ENCODE results near the gene DCP1B. TPM values are rescaled to one million over a fixed set of nuclear protein-coding genes. Genes with fewer than 3 reads are reported as not detected.

Gene DCP1B
- polyA plus RNA-seq, 1 donor from 2014 or later: 12.5 TPM

- Histone ChIP-seq H3K4me3 (ENCODE audit: low read length) (no peak overlapping the region), H4K20me1 (ENCODE audit: insufficient read depth) (no peaks in the 10 kb centered on the region), H3F3A (ENCODE audit: insufficient read depth, low read length, poor library complexity, severe bottlenecking) (no peaks in the 10 kb centered on the region), H3K9ac (ENCODE audit: low read length) (no peak overlapping the region), H3K79me2 (replicated peaks; ENCODE audit: insufficient read depth, low read length) (no peaks in the 10 kb centered on the region), H3K9me3 (ENCODE audit: low read length) (no peaks in the 10 kb centered on the region), H3K36me3 (ENCODE audit: insufficient read depth, low read length) (no peaks in the 10 kb centered on the region), H3K27me3 (ENCODE audit: insufficient read depth, low read depth, low read length) (no peaks in the 10 kb centered on the region), H3K9me2 (ENCODE audit: insufficient read depth, low read length) (no peaks in the 10 kb centered on the region), H3K27ac (ENCODE audit: low read length) (no peak overlapping the region), H3K4me2 (ENCODE audit: low read length) (no peak overlapping the region), H2AFZ (ENCODE audit: low read depth, low read length) (no peak overlapping the region)
- no peak for TF ChIP-seq REST (IDR thresholded peaks at IDR 0.05; ENCODE audit: borderline replicate concordance)
- TF ChIP-seq TAF1 (IDR thresholded peaks at IDR 0.05; ENCODE audit: low read depth): no peak
Measured at GRCh38 chr12:1915082-1915968, 88.9 kb downstream of the DCP1B start.

- Histone ChIP-seq H3K36me3 (ENCODE audit: insufficient read depth, low read length) (no peaks in the 10 kb centered on the region), H3F3A (ENCODE audit: insufficient read depth, low read length, poor library complexity, severe bottlenecking) (no peaks in the 10 kb centered on the region), H4K20me1 (ENCODE audit: insufficient read depth) (no peaks in the 10 kb centered on the region), H3K9me2 (ENCODE audit: insufficient read depth, low read length) (no peaks in the 10 kb centered on the region), H3K9me3 (ENCODE audit: low read length) (no peaks in the 10 kb centered on the region), H3K27me3 (ENCODE audit: insufficient read depth, low read depth, low read length) (no peaks in the 10 kb centered on the region), H3K27ac (ENCODE audit: low read length) (no peak overlapping the region), H3K4me2 (ENCODE audit: low read length) (no peak overlapping the region), H3K9ac (ENCODE audit: low read length) (no peak overlapping the region), H3K4me3 (ENCODE audit: low read length) (no peak overlapping the region), H3K79me2 (replicated peaks; ENCODE audit: insufficient read depth, low read length) (no peaks in the 10 kb centered on the region), H2AFZ (ENCODE audit: low read depth, low read length) (no peak overlapping the region)
- TF ChIP-seq REST (IDR thresholded peaks at IDR 0.05; ENCODE audit: borderline replicate concordance): no peak
- TF ChIP-seq EZH2 (IDR thresholded peaks at IDR 0.05; ENCODE audit: borderline replicate concordance, insufficient read depth, low read length, poor library complexity, severe bottlenecking): no peak
- TF ChIP-seq MXI1 (conservative IDR thresholded peaks at IDR 0.05; ENCODE audit: poor library complexity, severe bottlenecking): no peak
- no peak for TF ChIP-seq POLR2AphosphoS5 (IDR thresholded peaks at IDR 0.05)
- TF ChIP-seq CTCF (IDR thresholded peaks at IDR 0.05; ENCODE audit: poor library complexity, severe bottlenecking): no peak
- TF ChIP-seq TAF1 (IDR thresholded peaks at IDR 0.05; ENCODE audit: low read depth): no peak
- no peak for TF ChIP-seq EP300 (conservative IDR thresholded peaks at IDR 0.05; ENCODE audit: poor library complexity, severe bottlenecking)
- no peak for TF ChIP-seq RAD21 (conservative IDR thresholded peaks at IDR 0.05)
- TF ChIP-seq SMC3 (conservative IDR thresholded peaks at IDR 0.05; ENCODE audit: poor library complexity): no peak
Measured at GRCh38 chr12:1914114-1914911, 89.9 kb downstream of the DCP1B start.

Data from neural cell (in vitro differentiated cells).